NCI-H2227 treated with DMSO at 0.1 percent for 48 hours (cell line): ENCODE measurements around the gene RBP4.

ENCODE experiments used
- DNase-seq: peaks from one replicate; lab custom pipeline; 2025; lab: John Stamatoyannopoulos, UW

The RBP4 gene

DNA sequence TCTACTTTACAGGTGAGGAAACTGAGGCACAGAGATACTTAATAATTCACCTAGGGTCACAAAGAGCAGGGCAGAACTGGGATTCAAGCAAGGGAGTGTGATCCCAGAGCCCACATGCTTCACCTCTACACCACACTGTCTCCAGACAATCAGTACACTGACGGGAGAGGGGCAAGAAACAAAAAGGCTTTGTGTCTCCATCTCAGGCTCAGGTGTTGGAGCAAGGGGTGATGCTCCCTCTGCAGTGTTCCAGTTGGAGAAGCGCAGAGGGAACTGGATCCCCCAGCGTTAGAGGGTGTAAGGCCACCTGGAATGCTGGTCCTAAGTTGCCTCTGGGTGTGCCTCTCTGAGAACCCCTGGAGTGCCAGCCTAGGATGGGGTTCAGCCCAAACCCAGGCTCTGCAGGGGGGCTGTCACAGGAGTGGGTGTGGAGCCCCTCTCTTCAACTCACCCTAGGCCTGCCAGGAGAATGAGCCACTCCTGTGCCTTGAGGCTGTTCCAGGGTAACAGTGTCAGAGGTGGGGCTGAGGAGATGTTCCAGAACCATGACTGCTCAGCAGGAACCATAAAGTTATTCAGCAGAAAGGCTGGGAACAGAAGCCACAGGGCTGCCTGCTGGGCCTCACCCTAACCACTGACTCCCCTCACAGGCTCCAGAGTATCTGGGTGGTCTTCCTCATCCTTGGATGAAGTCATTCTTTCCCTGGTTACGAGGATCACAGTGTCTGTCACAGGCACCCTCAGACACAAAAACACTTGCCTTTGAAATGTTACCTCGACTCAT is 5.5 kb downstream of the RBP4 start:
- DNase-seq = no peak

DNA sequence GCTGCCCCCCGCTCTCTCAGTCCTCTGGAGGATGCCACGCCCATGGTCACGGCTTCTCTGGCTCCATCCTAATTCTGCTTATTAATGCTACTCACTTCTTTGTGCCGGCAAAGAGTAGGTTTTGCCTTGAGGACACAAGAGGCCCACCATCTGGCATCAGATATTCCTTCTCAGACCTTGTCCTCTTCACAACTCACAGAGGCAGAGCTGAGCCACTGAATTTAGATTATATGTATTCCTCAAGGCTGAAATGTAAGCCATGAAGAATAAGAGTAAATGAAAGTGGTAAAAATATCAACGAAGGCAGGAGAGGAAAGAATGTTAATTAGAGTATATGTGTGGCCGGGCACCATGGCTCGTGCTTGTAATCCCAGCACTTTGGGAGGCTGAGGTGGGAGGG is 6.5 kb downstream of the RBP4 start:
- DNase-seq = no peak

DNA sequence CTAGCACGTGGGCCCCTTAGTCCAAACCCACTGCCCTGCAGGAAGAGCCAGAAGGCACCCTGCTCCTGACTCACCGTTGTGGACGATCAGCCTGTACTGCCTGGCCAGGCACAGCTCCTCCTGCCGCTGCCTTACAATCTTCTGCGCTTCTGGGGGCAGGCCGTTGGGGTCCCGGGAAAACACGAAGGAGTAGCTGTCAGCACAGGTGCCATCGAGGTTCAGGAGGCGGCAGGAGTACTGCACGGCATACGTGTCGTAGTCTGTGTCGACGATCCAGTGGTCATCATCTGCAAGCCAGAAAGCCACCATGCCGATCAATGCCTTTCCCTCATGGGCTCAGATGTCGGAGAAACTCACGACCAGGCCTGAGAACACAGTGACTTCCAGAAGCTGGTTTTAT is 7.3 kb downstream of the RBP4 start:
- DNase-seq = no peak

DNA sequence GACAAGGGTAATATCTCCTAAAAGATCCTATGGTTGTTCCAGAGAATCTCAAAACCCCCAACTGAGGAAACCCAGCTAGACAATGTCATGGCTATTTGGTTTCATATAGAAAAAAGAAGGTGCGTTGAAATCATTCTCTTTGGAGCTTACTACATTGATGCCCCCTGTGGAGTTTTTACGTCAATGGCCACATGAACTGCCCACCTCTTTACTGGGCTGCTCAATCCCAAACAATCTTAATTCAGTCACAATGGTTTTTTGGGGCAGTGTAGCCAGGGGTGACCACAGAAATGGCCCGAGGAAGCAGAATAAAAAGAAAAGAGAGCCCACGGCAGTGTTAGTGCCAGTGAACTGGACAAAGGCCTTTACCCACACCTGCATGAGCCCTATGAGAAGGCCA is 7.8 kb downstream of the RBP4 start:
- no peak for DNase-seq

DNA sequence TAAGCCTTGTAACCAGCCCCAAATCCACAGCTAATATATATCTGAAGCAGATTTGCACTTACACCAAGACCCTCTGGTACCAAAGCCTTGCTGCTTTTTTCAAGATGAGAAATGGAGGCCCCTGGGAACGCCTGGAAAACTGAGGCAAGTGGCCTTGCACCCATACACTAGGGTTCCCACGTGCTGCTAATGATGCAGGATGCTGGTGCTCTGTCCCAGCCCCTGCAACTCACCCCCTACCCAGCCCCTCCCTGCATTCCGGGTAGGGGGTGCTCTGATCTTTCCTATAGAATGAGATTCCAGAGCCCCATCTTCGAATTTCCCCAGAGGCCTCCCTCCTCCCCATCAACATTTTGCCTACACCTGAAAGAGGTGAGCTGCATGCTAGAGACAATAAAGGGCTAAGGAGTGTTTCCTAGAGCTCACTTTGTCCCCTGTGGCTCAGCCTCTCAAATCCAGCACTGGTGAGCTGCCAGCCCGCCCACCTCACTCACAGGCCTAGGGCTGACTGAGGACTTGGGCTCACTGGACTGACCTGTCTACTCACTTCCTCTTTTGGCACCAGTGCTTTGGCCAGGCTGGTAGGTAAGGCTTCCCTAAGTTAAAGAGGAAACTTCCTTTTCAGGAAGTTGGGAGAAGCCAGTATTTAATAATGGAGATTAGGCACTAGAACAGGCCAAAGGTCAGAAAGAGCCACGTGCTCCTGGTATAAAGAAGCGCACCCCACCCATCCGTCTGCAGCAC is 9.8 kb downstream of the RBP4 start:
- DNase-seq = no peak

DNA sequence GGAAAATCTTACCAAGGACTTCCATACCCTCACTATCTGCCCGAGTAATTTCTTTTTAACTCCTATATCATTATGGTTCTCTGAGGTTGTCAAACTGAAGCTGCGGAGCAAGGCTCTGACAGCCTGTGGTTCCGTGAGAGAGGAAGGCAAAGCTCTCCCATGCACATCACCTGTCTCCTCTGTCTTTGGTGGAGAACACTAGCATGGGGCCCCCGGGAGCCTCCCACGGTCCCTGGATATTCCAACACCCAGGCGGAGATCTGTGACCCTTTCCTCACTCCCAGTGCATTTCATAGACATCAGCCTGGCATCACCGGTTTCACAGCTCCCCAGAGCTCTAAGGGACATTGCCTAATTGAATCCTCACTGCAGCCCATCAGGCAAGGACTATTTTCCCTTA is 10.4 kb downstream of the RBP4 start:
- no peak for DNase-seq

DNA sequence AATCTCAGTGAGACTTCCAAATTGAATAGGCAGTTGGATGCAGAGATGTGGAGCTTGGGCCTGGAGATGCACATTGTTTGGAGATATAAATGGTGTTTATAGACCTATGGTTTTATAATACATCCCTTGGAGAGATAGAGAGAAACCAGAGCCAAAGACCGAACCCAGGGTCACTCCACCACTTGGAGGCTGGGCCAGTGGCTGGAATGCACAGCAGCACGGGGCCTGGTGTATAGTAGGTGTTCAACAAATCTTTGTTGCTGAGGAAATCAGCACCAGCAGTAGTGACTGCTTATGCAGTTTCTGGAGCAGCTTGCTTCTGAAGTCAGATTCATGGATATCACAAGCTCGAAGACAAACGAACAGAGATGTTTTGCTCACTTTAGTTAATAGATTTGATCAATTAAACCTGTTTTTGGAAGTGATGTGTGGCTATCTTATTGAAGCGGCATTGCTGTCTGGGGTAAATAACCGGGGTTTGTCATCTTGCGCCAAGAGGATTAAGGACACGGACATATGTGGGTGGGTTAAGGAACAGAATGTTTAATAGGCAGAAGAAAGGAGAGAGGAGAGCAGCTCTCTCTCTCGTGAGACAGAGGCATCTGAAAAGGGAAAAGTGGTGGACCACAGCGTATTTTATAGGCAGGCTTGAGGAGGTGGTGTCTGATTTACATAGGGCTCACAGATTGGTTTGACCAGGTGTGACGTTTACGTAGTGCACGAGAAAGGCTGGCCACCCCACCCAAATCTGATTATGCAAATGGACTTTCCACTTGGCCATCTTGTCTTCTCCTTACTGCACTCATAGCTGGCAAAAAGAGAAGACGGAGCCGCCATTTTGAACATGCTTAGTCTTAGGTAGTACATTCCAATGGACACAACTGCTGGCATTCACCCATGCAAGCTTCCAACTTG is 11.1 kb downstream of the RBP4 start:
- no peak for DNase-seq

DNA sequence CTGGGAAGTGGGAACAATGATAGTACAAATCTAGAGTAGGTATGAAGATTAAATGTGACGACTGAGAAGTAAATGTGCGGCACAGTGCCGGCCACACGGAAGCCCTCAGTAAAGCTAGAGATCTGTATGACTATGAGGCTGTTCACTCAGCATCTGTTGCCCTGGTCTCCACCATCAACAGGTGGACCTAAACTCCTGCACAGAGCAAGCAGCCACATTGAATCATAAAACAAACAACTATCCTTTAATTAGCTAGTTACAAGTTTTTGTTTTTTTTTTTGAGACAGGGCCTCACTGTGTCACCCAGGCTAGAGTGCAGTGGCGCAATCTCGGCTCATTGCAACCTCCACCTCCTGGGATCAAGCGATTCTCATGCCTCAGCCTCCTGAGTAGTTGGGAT is 16.6 kb downstream of the RBP4 start:
- no peak for DNase-seq

DNA sequence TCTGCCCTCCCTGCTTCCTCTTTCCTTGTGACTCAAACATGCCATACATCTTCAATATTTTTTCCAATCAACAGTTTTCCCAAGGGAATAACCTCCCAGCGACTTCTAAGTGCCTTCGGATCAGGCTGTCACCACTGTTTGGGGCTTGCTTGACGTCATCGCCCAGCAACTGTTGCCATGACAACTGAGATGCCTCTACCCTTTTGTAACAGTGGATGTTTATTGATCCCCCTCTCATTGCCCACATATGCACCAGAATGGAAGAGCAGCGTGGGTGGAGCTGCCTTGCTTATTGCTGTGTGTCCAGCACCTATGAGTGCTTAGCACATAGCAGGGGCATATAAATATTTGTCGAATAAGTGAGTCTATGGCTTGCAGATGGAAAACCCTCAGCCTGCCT is 20.2 kb downstream of the RBP4 start:
- no peak for DNase-seq

DNA sequence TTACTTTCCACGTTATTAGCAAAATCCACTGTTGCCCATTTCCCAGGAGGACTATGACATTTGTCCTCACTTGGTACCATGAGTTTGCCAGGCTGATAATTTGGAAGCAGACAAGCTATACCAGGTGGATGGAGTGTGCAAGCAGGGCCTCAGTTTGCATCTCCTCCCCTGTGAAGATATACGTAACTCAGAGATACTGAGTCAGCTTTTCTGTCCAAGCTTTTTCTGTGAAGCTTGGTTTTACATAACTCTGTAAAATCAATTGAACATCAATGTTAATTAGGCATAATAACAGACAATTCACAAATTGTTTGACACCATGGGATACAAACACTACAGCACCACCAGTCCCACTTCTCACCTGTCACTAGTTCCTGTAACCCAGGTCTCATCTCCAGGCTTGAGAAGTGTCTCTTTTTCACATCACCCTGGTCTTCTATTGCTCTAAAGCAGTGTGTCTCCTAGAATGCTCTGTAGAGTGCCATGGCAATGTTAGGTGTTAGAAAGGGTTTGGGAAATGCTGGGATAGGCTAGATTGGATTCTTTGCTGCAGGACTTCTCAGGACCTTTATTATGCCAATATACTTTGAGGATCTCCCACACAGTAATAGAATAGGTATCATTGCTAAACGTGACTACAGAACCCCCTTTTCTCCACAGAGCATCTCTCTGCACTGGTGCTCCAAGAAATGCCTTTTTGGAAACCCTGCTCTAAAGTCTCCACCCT is 20.9 kb downstream of the RBP4 start:
- no peak for DNase-seq

DNA sequence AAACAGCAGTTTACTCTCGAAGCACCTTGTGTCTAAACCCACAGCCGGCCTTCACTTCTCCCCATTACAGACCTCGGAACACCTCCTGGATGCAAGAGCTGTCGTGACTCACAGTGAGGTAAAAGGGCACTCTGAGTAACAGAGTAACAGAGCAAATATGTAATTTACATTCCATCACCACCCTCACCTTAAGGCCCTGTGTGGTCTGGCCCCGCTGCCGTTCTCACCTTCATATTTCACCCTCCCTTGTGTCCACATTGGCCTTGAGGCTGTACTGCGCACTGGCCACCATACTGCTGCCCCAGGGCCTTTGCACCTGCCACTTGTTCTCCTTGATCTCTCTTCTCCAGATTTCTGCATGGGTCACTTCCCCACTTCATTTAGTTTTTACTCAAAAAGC is 21.9 kb downstream of the RBP4 start:
- DNase-seq = no peak

DNA sequence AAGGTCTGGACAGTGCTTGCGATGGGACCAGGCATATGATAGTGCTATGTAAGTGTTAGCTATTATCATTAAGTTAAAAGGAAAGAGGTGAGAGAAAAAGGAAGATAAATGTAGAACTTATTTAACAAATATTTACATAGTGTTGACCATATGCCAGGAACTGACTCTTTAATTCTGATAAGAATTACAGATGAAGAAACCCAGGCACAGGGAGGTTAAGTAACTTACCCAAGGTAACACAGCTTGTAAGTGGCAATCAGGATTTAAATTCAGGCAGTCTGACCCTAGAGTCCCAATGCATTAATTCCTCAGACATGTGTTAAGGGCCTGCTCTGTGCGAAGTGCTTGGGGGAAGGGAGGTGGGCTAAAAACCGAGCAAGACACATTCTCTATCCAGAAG is 23.5 kb downstream of the RBP4 start:
- DNase-seq = no peak

DNA sequence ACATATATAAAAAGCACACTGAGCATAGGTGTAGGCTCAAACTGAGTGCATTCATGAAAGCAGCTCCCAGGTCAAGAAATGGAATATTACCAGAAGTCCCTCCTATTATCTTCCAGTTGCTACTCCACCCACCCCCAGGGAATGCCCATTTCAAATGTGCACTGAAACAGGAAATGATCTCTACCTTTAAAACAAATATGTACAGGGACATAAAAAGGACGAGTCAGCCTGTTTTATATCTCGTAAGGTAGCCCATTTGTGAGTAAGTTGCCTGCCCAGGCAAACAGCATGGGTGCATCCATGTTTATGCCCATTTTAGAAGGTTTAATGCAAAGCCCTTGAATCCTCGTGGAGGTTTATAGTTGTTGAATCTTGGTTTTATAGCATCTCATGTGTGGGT is 24.1 kb downstream of the RBP4 start:
- no peak for DNase-seq

DNA sequence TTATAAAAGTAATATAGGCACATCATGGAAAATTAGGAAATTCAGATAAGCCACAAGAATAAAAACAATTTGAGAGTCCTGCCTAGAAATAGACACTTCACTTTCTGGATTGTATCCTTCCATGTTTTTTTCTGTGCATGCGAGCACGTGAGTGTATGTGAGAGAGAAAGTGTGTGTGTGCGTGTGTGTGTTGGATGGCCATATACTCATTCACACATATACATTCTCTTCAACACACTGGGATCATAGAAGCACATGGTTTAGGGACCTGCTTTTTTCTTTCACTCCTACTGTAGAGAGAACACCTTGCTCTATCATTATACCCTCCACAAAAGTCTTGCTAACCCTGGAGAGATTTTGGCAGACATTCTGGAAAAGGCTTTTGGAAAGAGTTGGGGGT is 27.1 kb downstream of the RBP4 start:
- DNase-seq = no peak

DNA sequence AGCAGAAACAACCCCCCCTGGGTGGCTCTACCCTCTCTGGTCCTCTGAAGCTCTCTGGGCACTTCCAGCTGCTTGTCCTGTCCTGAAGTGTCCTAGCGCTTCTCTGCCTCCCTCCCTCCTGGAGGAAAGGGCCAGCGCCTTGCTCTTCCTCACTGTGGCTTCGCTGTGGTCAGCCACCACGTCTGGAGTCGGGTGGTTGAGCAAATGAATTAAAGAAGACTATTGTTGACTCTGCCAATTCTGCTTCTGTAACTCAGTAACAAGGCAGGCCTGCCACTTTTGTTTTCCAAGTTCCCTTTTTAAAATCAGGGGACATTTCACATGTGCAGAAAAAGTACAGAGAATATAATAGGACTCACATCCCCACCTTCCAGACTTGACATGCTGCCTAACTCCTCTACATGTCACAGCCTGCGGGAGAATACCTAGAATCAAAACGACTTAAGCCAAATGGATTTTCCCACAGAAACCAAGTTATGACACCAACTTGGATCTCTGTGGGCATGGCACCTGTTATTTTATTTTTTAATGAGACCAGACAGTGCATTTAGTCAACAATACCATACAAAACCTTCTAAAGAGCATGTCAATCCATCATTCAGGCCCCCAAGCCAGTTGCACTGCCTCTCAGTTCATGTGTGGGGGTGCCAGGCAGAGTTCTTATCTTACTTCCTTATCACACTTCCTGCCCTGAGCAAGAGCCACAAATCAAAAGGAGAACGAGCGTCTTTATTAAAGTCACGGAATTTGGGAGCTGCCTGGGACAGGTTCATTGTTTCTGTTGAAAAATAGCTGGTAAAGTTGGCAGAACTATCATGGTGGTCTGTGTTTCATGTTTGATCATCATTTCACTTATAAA is 27.8 kb downstream of the RBP4 start:
- no peak for DNase-seq

DNA sequence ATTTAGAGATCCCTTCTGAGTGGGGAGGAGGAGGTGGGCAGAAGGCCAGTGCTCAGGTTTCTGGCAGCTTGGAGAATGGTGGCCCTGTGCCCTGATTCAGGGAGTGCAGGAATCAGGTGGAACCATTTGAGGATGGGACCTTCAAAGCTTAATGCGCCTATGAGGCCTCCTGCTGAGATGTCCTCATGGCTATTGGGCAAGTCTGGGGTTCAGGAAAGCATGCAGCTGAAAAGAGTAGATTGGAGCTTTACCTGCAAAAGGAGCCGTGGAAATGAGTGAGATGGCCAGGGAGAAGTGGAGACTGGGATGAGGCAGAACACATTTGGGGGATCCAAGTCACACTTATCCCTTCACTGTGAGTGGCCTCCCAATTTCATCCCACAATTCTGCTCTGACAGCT is 28.4 kb downstream of the RBP4 start:
- no peak for DNase-seq

DNA sequence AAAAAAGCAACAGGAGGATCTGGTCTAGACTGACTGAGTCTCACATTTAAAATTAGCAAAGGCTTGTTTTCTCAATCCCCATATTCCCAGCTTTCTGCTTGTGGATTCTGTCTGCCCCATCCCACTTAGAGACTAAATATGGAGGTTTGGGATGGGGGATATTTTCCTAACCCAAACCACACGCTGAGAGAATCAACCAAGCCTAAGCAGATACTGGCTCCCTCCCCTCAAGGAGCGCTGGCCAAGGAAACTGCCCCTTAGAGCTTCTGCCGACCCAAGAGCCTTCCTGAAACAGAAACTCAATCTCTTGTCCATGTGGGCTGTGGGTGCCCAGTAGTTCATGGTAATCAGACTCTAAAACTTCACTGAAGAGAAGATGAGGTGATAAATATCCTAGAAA is 30.7 kb downstream of the RBP4 start:
- DNase-seq = no peak

DNA sequence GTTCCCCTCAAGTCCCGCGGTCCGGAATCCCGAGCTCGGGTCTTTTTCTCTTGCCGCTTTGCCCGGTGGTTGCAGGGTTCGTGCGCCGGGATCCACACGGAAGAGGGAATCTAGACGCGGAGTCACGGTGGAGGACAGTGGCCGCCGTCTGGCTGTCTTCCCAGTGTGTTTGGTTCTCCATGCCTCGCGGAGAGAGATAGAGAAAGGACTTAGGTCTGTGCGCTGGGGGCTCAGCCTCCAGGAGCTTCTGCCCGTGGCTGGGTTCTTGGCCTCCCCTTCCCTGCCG is 33.0 kb downstream of the RBP4 start:
- DNase-seq = no peak

DNA sequence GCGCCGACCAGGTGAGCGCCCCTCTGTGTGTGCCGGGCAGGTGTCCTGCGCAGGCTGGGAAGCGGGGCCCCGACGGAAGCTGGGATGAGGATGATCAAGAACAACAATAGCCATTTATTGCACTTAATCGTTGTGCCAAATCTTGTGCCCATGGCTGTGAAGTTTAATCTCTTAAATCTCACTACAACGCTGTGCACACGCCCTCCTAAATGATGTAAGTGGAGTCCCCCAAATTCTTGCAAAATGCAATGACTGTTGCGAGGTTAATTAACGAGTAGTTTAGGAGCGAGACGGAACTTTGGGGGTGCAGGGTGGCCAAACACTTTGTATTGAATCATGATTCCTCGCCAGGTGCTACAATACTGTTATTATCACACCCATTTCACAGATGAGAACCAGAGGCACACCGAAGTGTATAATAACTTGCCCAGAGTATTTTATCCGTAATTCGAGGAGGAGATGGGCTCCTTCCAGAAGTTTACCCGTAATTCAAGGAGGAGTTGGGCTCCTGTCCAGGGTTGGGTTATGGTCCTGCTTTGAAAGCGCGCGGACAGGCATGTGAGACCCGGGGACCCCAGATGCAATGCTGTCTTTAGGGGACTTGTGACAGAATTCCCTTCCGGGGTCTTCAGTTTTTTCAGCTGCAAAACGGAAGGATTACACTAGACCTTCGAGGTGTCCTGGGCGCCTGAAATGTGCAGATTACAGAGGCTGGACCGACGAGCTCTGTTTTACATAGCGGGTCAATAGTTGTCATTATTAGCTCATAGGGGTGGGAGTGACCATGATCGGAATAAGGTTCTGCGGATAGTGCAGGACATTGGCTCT is 33.5 kb downstream of the RBP4 start:
- no peak for DNase-seq
